OCI-LY7 (cell line): ENCODE measurements around the gene EHBP1.

Experiments
- EZH2phosphoT487 ChIP-seq: fragments of 200-600 bp; sonication (generic); IDR thresholded peaks from 2 replicates; pipeline ENCODE4 v1.6.1; 2018; ENCODE audit warnings: low read depth, borderline replicate concordance, mild to moderate bottlenecking, mixed run types, antibody characterized with exemption, low read length, moderate library complexity, mixed read lengths
- TF ChIP-seq, protein P1 (sequence below): fragments of 200-600 bp; sonication (generic); conservative IDR thresholded peaks from 2 replicates; pipeline ENCODE4 v1.5.1; 2014; ENCODE audit warnings: mild to moderate bottlenecking, antibody characterized with exemption, low read length, moderate library complexity, mixed read lengths

DNA sequence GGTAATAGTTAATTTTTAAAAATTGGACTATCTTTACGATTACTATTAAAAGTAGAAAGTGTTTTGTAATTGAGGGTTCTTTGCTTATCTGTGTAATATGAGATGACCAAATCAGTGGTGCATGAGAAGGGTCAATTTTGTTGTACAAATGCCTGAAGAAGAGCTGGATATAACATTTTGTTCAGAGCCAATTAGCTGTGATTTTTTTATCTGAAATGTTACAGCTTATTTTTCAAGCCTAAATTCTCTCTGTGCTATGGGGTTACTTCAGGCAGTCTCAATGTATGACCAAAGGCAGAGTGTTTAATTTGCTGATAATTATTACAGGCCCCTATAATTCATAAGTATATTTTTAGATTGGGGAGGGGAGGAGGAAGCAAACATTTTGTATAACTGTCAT lies 386.9 kb downstream of the EHBP1 start:
- TF ChIP-seq, protein P1, sequence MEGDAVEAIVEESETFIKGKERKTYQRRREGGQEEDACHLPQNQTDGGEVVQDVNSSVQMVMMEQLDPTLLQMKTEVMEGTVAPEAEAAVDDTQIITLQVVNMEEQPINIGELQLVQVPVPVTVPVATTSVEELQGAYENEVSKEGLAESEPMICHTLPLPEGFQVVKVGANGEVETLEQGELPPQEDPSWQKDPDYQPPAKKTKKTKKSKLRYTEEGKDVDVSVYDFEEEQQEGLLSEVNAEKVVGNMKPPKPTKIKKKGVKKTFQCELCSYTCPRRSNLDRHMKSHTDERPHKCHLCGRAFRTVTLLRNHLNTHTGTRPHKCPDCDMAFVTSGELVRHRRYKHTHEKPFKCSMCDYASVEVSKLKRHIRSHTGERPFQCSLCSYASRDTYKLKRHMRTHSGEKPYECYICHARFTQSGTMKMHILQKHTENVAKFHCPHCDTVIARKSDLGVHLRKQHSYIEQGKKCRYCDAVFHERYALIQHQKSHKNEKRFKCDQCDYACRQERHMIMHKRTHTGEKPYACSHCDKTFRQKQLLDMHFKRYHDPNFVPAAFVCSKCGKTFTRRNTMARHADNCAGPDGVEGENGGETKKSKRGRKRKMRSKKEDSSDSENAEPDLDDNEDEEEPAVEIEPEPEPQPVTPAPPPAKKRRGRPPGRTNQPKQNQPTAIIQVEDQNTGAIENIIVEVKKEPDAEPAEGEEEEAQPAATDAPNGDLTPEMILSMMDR = no peak
- TF ChIP-seq EZH2phosphoT487 = no peak
